ENCODE data around the gene RAB31. TPM values are rescaled to one million over a fixed set of nuclear protein-coding genes. Genes with fewer than 3 reads are reported as not detected.

RAB31 gene
- total RNA-seq, 2 donors from 2014 or later = 7.7 to 86.9 TPM

DNA sequence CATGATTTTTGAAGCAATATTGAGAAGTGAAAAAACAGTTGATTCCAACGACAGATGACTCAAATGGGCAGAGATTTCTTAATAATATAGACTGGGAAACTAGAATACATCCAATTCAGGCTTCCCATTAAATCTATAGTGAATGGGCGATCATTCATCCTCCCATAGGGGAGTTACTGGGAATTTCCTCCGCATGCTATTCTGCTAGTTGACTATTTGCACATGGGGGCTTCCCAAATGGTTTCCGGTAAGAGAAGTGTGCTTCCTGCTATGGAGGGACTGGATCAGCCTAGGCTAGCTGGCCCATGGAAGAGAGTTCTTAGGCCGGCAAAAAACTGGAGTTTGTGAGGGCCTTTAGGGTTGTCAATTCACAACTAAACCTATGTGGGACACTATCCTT, 203.1 kb downstream of the RAB31 start:
- H3K4me1 ChIP-seq (replicated peaks) = no peaks in the 10 kb centered on the region
- DNase-seq (ENCODE audit: low spot score) = no peak
- no peak overlapping the region for H3K4me3 ChIP-seq
- H3K27ac ChIP-seq = no peak overlapping the region
- intact Hi-C loops (cut with DNase I) = loop anchor here (5.0 to 10.0 kb wide), 2 partner anchors 74 to 576 kb away; partner anchors contain the start of gene TWSG1
- TF ChIP-seq POLR2AphosphoS5 (IDR thresholded peaks at IDR 0.05) (no peak), POLR2A (IDR thresholded peaks at IDR 0.05) (no peak), CTCF (IDR thresholded peaks at IDR 0.05) (no peak)
- WGBS = 90% methylated on average over 5 of the region's 5 CpGs
- no peaks in the 10 kb centered on the region for H3K27me3 ChIP-seq (replicated peaks; ENCODE audit: insufficient read depth)
- no peaks in the 10 kb centered on the region for H3K36me3 ChIP-seq
- H3K9me3 ChIP-seq = no peaks in the 10 kb centered on the region

Small RNA genes within 50 kb of the gene (small RNA-seq; reads per million reads assigned to genes)
- gene RN7SL862P = 0 reads per million in 2 donors
- gene RNA5SP449 = 0 to 0.37 reads per million in 2 donors

Other genes starting within 250 kb of the RAB31 start
- gene RALBP1, start 232.8 kb upstream of the RAB31 start, total RNA-seq = 10 to 100 TPM; 58.2 to 64.8 TPM
- 10 to 100 TPM; 39.1 to 67.0 TPM for gene PPP4R1, start 93.7 kb upstream of the RAB31 start, total RNA-seq
- 1 to 10 TPM in 1 of 2 donors, not detected in 1; 3.6 TPM for gene TXNDC2, start 177.7 kb downstream of the RAB31 start, total RNA-seq
- gene VAPA, start 205.7 kb downstream of the RAB31 start, total RNA-seq = 100 to 1,000 TPM; 140 to 183 TPM